HFFc6 (cell line): ENCODE data around the gene HUNK. TPM values are rescaled to one million over a fixed set of nuclear protein-coding genes. Genes with fewer than 3 reads are reported as not detected.

Source experiments
- DNase-seq: peaks from one replicate; pipeline ENCODE4 v3.0.0-alpha.2; 2018
- H3K27ac Mint-ChIP-seq: 2 replicates; pipeline ENCODE4 v1.8.0; 2020; ENCODE audit warnings: mild to moderate bottlenecking, mixed read lengths
- H3K27me3 Mint-ChIP-seq: 2 replicates; pipeline ENCODE4 v1.8.0; 2021; ENCODE audit warnings: mild to moderate bottlenecking, moderate library complexity, mixed read lengths; ENCODE audit not compliant: insufficient read depth
- H3K36me3 Mint-ChIP-seq: 2 replicates; pipeline ENCODE4 v1.8.0; 2021; ENCODE audit warnings: low read depth, mixed read lengths
- H3K4me1 Mint-ChIP-seq: 2 replicates; pipeline ENCODE4 v1.8.0; 2020; ENCODE audit warnings: low read depth, mixed read lengths
- H3K4me3 Mint-ChIP-seq: 2 replicates; pipeline ENCODE4 v1.8.0; 2020; ENCODE audit warnings: mild to moderate bottlenecking, moderate library complexity, mixed read lengths
- H3K9me3 Mint-ChIP-seq: 2 replicates; pipeline ENCODE4 v1.8.0; 2020; ENCODE audit warnings: mild to moderate bottlenecking, mixed read lengths
- total RNA-seq, 6 experiments: library from RNA; stranded (reverse); fragmentation: NEBNext Ultra II Directional; extraction: Animal tissue kit (Norgen Biotek cat#: 25700); gene quantifications; 2 replicates in 1 of 6; 3 replicates in 5 of 6; pipeline ENCODE4 v1.2.3, GENCODE V29; 2021
- TF ChIP-seq, protein P1 (sequence below): fragments of 200-600 bp; sonication (generic); IDR thresholded peaks from 2 replicates; pipeline ENCODE4 v1.5.0; 2021; ENCODE audit warnings: antibody characterized with exemption, mild to moderate bottlenecking

HUNK gene
- total RNA-seq, 6 experiments from 2014 or later, result not detected

- Mint-ChIP-seq H3K27me3 (no peaks in the 10 kb centered on the region; the same call in 1 of the 2 replicates), H3K36me3 (peaks cover 14% of the 10 kb centered on the region), H3K4me3 (no peak overlapping the region), H3K9me3 (peaks cover 75% of the 10 kb centered on the region), H3K4me1 (no peaks in the 10 kb centered on the region), H3K27ac (no peak overlapping the region)
- DNase-seq, result no peak
- TF ChIP-seq, protein P1, sequence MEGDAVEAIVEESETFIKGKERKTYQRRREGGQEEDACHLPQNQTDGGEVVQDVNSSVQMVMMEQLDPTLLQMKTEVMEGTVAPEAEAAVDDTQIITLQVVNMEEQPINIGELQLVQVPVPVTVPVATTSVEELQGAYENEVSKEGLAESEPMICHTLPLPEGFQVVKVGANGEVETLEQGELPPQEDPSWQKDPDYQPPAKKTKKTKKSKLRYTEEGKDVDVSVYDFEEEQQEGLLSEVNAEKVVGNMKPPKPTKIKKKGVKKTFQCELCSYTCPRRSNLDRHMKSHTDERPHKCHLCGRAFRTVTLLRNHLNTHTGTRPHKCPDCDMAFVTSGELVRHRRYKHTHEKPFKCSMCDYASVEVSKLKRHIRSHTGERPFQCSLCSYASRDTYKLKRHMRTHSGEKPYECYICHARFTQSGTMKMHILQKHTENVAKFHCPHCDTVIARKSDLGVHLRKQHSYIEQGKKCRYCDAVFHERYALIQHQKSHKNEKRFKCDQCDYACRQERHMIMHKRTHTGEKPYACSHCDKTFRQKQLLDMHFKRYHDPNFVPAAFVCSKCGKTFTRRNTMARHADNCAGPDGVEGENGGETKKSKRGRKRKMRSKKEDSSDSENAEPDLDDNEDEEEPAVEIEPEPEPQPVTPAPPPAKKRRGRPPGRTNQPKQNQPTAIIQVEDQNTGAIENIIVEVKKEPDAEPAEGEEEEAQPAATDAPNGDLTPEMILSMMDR, result no peak
Measured at GRCh38 chr21:31983554-31983953, 110.7 kb downstream of the HUNK start.

DNA sequence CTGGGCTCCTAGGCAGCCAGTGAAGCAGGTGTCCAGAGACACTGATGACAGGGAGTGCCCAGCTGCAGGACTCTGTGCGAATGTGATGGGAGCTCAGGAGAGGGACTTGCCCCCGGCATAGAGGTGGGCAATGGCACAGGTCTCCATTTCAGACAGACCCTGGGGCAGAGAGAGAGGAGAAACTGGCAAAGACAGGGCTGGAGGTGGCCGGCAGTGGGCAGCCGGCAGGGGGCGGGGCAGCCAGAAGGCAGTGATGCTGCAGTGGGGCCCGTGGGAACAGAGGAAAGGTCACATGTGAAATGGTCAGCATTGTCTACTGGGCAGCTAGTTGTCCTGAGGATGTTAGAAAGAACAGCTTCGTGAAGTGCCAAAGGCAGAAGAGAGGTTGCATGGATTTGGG lies 112.6 kb downstream of the HUNK start:
- Mint-ChIP-seq H3K36me3 (peaks cover 18% of the 10 kb centered on the region), H3K9me3 (peaks cover 72% of the 10 kb centered on the region)
- no peak for DNase-seq

DNA sequence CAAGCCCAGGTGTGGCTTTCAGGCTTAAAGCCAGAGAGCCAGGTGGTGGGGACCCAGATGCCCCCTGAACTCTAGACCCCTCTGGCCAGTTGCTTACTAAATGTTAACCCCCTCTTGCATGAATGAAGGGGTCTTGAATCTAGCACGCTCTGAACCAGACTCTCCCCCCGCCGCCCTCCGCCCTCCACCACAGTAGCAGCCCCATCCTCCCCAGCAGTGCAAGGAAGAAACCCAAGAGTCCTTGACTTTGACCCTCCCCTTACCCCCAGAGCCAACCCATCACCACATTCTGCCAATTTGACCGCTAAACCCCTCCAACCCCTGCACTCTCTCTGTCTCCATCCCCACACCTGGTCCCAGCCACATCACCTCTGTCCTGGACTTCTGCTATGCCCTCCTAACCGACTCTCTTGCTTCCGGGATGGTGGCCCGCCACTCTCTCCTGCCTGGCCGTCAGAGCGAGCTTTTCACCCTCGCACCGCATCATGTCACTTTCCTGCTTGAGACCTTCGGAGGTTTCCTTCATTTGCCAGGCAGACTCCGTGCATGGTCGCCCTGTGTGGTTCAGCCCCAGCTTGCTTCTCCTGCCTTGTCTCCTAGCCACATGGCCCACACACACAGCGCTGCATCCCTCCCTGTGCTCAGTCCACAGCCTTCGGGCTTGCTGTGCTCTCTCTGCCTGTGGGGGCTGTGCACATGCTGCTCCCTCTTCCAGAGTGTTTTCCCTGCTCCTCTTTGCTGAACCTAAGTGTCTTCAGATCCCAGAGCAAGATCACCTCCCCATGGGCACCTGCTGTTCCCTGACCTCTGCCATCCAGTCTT lies 113.4 kb downstream of the HUNK start:
- TF ChIP-seq, protein P1, result no peak
- Mint-ChIP-seq H3K4me3 (no peak overlapping the region), H3K27ac (no peak overlapping the region), H3K9me3 (peaks cover 67% of the 10 kb centered on the region), H3K4me1 (no peaks in the 10 kb centered on the region), H3K36me3 (peaks cover 18% of the 10 kb centered on the region), H3K27me3 (no peaks in the 10 kb centered on the region; the same call in 1 of the 2 replicates)
- no peak for DNase-seq

More for the DNA sequence above, 112.6 kb downstream of the HUNK start:
- TF ChIP-seq, protein P1, result no peak
- Mint-ChIP-seq H3K4me1 (no peaks in the 10 kb centered on the region), H3K4me3 (no peak overlapping the region), H3K27ac (no peak overlapping the region), H3K27me3 (no peaks in the 10 kb centered on the region; the same call in 1 of the 2 replicates)

GRCh38 chr21:31987696-31988095 lies 114.9 kb downstream of the HUNK start:
- peaks cover 18% of the 10 kb centered on the region for H3K36me3 Mint-ChIP-seq
- TF ChIP-seq, protein P1, result no peak
- DNase-seq, result no peak
- no peaks in the 10 kb centered on the region; the same call in 1 of the 2 replicates for H3K27me3 Mint-ChIP-seq
- H3K4me1 Mint-ChIP-seq, result no peaks in the 10 kb centered on the region
- no peak overlapping the region for H3K27ac Mint-ChIP-seq
- peaks cover 70% of the 10 kb centered on the region for H3K9me3 Mint-ChIP-seq
- H3K4me3 Mint-ChIP-seq, result no peak overlapping the region

- Mint-ChIP-seq H3K36me3 (peaks cover 18% of the 10 kb centered on the region), H3K27ac (no peak overlapping the region)
- TF ChIP-seq, protein P1, result no peak
Measured at GRCh38 chr21:31988492-31989290, 115.9 kb downstream of the HUNK start.

More at GRCh38 chr21:31988492-31989290, 115.9 kb downstream of the HUNK start:
- no peak overlapping the region for H3K4me3 Mint-ChIP-seq
- DNase-seq, result no peak
- no peaks in the 10 kb centered on the region for H3K4me1 Mint-ChIP-seq
- H3K9me3 Mint-ChIP-seq, result peaks cover 70% of the 10 kb centered on the region
- no peaks in the 10 kb centered on the region; the same call in 1 of the 2 replicates for H3K27me3 Mint-ChIP-seq
